ENCODE data around the gene UNG. TPM values are rescaled to one million over a fixed set of nuclear protein-coding genes. Genes with fewer than 3 reads are reported as not detected.

UNG gene
- total and polyA plus RNA-seq, 2 of the 4 experiments (the other 2 are of a cell fraction), result 13.3 to 16.0 TPM

GRCh38 chr12:109069307-109070271 lies 27.8 kb upstream of the UNG start (continued):
- no peak for TF ChIP-seq SMC3 (IDR thresholded peaks at IDR 0.05; ENCODE audit: low read depth, low read length)

- in situ Hi-C loops (cut with MboI; ENCODE audit: low sequenced_read_pairs), result loop anchor here (25.0 kb wide), 1 partner anchor 438 kb away; the partner anchor contains the start of gene SELPLG
Observed at GRCh38 chr12:109074866-109075265, 22.5 kb upstream of the UNG start.

More at GRCh38 chr12:109074866-109075265, 22.5 kb upstream of the UNG start:
- intact Hi-C loops (cut with micrococcal nuclease), result no loop called here
- Histone ChIP-seq H3K9me3 (ENCODE audit: control insufficient read depth, insufficient read depth, low read length) (no peaks in the 10 kb centered on the region), H4K91ac (ENCODE audit: insufficient read depth, low read depth, low read length) (no peak overlapping the region), H2BK15ac (ENCODE audit: low read depth, low read length) (no peak overlapping the region), H3K36me3 (ENCODE audit: control insufficient read depth, insufficient read depth, low read length) (peaks cover 16% of the 10 kb centered on the region), H3K56ac (ENCODE audit: extremely low read depth, insufficient read depth, low read length) (no peak overlapping the region), H3K4ac (ENCODE audit: low read depth, low read length) (no peak overlapping the region), H3K18ac (ENCODE audit: low read depth, low read length) (no peak overlapping the region), H4K5ac (ENCODE audit: low read depth, low read length) (no peak overlapping the region), H3K4me1 (ENCODE audit: control insufficient read depth, insufficient read depth, low read length) (no peaks in the 10 kb centered on the region), H3K27me3 (ENCODE audit: control insufficient read depth, insufficient read depth, low read length) (no peaks in the 10 kb centered on the region), H3K9ac (ENCODE audit: low read depth, low read length) (no peak overlapping the region), H2AFZ (replicated peaks; ENCODE audit: low read length, poor library complexity) (no peak overlapping the region), H3K79me1 (ENCODE audit: low read depth in 1 of 2, low read length in 2 of 2) (no peaks in the 10 kb centered on the region), H4K20me1 (ENCODE audit: insufficient read depth, low read length) (no peaks in the 10 kb centered on the region), H2AK9ac (replicated peaks; ENCODE audit: low read depth, low read length, poor library complexity) (no peak overlapping the region), H2BK20ac (ENCODE audit: low read depth, low read length) (no peak overlapping the region), H3K27ac (ENCODE audit: insufficient read depth, low read length) (no peak overlapping the region), H2BK120ac (ENCODE audit: low read depth, low read length) (no peak overlapping the region), H4K8ac (ENCODE audit: low read depth in 2 of 2, low read length in 2 of 2) (no peak overlapping the region), H3K4me2 (ENCODE audit: low read depth, low read length) (no peak overlapping the region), H3K9me1 (ENCODE audit: insufficient read depth, low read length) (no peaks in the 10 kb centered on the region), H3K23ac (ENCODE audit: low read depth, low read length) (no peak overlapping the region), H2AK5ac (ENCODE audit: low read depth, low read length) (no peak overlapping the region), H3K14ac (replicated peaks; ENCODE audit: low read depth, low read length) (no peak overlapping the region), H3K4me3 (ENCODE audit: insufficient read depth, low read depth, low read length) (no peak overlapping the region), H2BK5ac (ENCODE audit: low read depth, low read length, poor library complexity, severe bottlenecking) (no peak overlapping the region)
- BruUV-seq (replicated peaks), result no TSS peak
- no peak for DNase-seq
- no peak for ATAC-seq (ENCODE audit: low read depth)
- TF ChIP-seq FOS (IDR thresholded peaks at IDR 0.05; ENCODE audit: low read depth, low read length) (no peak), RCOR1 (IDR thresholded peaks at IDR 0.05; ENCODE audit: insufficient replicate concordance, low read length) (no peak)
- CTCF ChIA-PET, result no interaction called here
- dilution Hi-C loops (cut with HindIII; ENCODE audit: low sequenced_read_pairs, unreplicated experiment), result no loop called here
- POLR2A ChIA-PET (ENCODE audit: unreplicated experiment), result interaction anchor here (0.6 kb wide), 1 partner anchor 20 kb away, joined by 3 read pairs; no protein-coding TSS in a partner anchor
